SU-DHL-6 (cell line): ENCODE data around the gene TLR10.

ENCODE experiments used
- EZH2phosphoT487 ChIP-seq: fragments of 200-600 bp; sonication (generic), shearing (Covaris generic); conservative IDR thresholded peaks from 2 replicates; pipeline ENCODE4 v1.6.1; 2018; ENCODE audit warnings: mild to moderate bottlenecking, antibody characterized with exemption, low read length, moderate library complexity, mixed read lengths
- TF ChIP-seq, protein P1 (sequence below): fragments of 200-600 bp; sonication (generic); IDR thresholded peaks from one replicate; pipeline ENCODE4 v1.5.1; 2017; ENCODE audit warnings: antibody characterized with exemption, mild to moderate bottlenecking, low read length, moderate library complexity; ENCODE audit not compliant: insufficient read depth, poor library complexity, severe bottlenecking

DNA sequence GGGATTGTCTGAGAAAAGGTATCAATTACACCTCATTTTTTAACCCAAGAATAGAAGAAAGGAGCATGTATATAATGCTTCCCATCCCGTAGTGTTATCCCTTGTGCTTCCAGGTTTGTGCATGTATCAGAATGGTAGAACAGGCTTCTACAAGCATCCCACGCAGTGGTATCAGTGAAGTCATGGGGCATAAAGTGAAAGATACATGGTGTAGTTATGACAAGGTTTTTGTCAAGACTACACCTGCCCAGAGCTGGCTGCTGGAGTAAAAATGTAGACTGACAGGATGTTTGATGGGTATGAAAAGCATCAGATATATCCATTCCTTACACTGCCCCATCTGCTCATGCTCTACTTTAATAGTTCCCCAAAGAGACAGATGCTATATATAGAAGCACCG lies 12.3 kb upstream of the TLR10 start:
- TF ChIP-seq, protein P1, sequence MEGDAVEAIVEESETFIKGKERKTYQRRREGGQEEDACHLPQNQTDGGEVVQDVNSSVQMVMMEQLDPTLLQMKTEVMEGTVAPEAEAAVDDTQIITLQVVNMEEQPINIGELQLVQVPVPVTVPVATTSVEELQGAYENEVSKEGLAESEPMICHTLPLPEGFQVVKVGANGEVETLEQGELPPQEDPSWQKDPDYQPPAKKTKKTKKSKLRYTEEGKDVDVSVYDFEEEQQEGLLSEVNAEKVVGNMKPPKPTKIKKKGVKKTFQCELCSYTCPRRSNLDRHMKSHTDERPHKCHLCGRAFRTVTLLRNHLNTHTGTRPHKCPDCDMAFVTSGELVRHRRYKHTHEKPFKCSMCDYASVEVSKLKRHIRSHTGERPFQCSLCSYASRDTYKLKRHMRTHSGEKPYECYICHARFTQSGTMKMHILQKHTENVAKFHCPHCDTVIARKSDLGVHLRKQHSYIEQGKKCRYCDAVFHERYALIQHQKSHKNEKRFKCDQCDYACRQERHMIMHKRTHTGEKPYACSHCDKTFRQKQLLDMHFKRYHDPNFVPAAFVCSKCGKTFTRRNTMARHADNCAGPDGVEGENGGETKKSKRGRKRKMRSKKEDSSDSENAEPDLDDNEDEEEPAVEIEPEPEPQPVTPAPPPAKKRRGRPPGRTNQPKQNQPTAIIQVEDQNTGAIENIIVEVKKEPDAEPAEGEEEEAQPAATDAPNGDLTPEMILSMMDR: no peak
- no peak for TF ChIP-seq EZH2phosphoT487
